Measurements from ENCODE around the gene STARD13.
"Not testable (repeated sequence)": the region's sequence is repeated elsewhere in the genome, so short reads cannot be mapped to it uniquely, and the experiment has no call there.

The STARD13 gene

GRCh38 chr13:33180122-33180804 is 105.3 kb downstream of the STARD13 start:
- TF ChIP-seq CTCF (IDR thresholded peaks at IDR 0.05; ENCODE audit: low read depth, low read length): no peak
- no peak for DNase-seq (ENCODE audit: extremely low read depth, low read depth)

GRCh38 chr13:33179463-33179862 is 106.1 kb downstream of the STARD13 start:
- no peak for DNase-seq (ENCODE audit: extremely low read depth, low read depth)
- no peak for TF ChIP-seq CTCF (IDR thresholded peaks at IDR 0.05; ENCODE audit: low read depth, low read length)

GRCh38 chr13:33178209-33178840 is 107.2 kb downstream of the STARD13 start:
- TF ChIP-seq CTCF (IDR thresholded peaks at IDR 0.05; ENCODE audit: low read depth, low read length): no peak
- no peak for DNase-seq (ENCODE audit: extremely low read depth, low read depth)

- not testable (repeated sequence) for DNase-seq (ENCODE audit: extremely low read depth, low read depth)
These were observed 108.0 kb downstream of the STARD13 start for GRCh38 chr13:33177340-33178208.

GRCh38 chr13:33176526-33176925 is 109.0 kb downstream of the STARD13 start:
- DNase-seq (ENCODE audit: extremely low read depth, low read depth): no peak
- TF ChIP-seq CTCF (IDR thresholded peaks at IDR 0.05; ENCODE audit: low read depth, low read length): no peak

GRCh38 chr13:33175991-33176390 is 109.6 kb downstream of the STARD13 start:
- no peak for DNase-seq (ENCODE audit: extremely low read depth, low read depth)
- no peak for TF ChIP-seq CTCF (IDR thresholded peaks at IDR 0.05; ENCODE audit: low read depth, low read length)

GRCh38 chr13:33174931-33175330 is 110.6 kb downstream of the STARD13 start:
- peak; percentile 73 for DNase-seq (ENCODE audit: extremely low read depth, low read depth)
- no peak for TF ChIP-seq CTCF (IDR thresholded peaks at IDR 0.05; ENCODE audit: low read depth, low read length)
